ENCODE measurements around the gene STX18. TPM values are rescaled to one million over a fixed set of nuclear protein-coding genes. Genes with fewer than 3 reads are reported as not detected.
"Not testable (repeated sequence)": the region's sequence is repeated elsewhere in the genome, so short reads cannot be mapped to it uniquely, and the experiment has no call there.

The STX18 gene
- total RNA-seq, 4 donors from 2014 or later: 19.2 to 27.4 (median 20.7) TPM

DNA sequence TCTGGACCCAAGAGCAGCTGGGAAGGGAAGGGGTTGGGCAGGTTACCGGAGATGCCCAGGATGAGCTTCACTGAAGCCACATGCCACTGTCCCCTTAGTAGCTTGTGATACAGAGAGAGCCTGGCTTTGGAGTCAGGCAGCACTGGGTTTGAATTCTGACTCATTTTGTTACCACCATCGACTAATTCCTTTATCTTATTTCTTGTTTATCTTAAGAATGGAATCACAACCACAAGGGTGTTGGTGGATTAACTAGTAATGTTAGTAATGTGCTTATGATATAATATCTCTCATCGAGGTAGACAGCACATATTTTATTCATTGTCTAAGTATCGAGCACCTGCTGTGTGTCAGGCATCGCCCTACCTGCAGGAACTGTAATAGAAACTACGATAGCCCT is 17.7 kb upstream of the STX18 start:
- in situ Hi-C loops (cut with MboI; ENCODE audit: low sequenced_read_pairs in 4 of 4): no loop called here
- Histone ChIP-seq H3K4me3 (no peak overlapping the region), H3K4me1 (no peaks in the 10 kb centered on the region), H3K27me3 (no peaks in the 10 kb centered on the region), H3K36me3 (no peaks in the 10 kb centered on the region), H3K27ac (no peak overlapping the region), H3K9me3 (no peaks in the 10 kb centered on the region)
- intact Hi-C loops (cut with DNase I; ENCODE audit: low total_unique reads): no loop called here
- TF ChIP-seq, protein P1, sequence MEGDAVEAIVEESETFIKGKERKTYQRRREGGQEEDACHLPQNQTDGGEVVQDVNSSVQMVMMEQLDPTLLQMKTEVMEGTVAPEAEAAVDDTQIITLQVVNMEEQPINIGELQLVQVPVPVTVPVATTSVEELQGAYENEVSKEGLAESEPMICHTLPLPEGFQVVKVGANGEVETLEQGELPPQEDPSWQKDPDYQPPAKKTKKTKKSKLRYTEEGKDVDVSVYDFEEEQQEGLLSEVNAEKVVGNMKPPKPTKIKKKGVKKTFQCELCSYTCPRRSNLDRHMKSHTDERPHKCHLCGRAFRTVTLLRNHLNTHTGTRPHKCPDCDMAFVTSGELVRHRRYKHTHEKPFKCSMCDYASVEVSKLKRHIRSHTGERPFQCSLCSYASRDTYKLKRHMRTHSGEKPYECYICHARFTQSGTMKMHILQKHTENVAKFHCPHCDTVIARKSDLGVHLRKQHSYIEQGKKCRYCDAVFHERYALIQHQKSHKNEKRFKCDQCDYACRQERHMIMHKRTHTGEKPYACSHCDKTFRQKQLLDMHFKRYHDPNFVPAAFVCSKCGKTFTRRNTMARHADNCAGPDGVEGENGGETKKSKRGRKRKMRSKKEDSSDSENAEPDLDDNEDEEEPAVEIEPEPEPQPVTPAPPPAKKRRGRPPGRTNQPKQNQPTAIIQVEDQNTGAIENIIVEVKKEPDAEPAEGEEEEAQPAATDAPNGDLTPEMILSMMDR (IDR thresholded peaks at IDR 0.05 in 4 of 5, conservative IDR thresholded peaks at IDR 0.05 in 1 of 5): no peak
- no peak for TF ChIP-seq POLR2A (IDR thresholded peaks at IDR 0.05)
- ATAC-seq: no peak
- DNase-seq: no peak

GRCh38 chr4:4558881-4559280 is 17.0 kb upstream of the STX18 start:
- Histone ChIP-seq H3K27me3 (no peaks in the 10 kb centered on the region), H3K4me3 (no peak overlapping the region), H3K4me1 (no peaks in the 10 kb centered on the region), H3K36me3 (no peaks in the 10 kb centered on the region), H3K9me3 (no peaks in the 10 kb centered on the region), H3K27ac (no peak overlapping the region)
- no peak for DNase-seq
- in situ Hi-C loops (cut with MboI; ENCODE audit: low sequenced_read_pairs in 4 of 4): no loop called here
- TF ChIP-seq POLR2A (IDR thresholded peaks at IDR 0.05): no peak
- TF ChIP-seq, protein P1 (IDR thresholded peaks at IDR 0.05 in 4 of 5, conservative IDR thresholded peaks at IDR 0.05 in 1 of 5): no peak
- no peak for ATAC-seq
- intact Hi-C loops (cut with DNase I; ENCODE audit: low total_unique reads): no loop called here

DNA sequence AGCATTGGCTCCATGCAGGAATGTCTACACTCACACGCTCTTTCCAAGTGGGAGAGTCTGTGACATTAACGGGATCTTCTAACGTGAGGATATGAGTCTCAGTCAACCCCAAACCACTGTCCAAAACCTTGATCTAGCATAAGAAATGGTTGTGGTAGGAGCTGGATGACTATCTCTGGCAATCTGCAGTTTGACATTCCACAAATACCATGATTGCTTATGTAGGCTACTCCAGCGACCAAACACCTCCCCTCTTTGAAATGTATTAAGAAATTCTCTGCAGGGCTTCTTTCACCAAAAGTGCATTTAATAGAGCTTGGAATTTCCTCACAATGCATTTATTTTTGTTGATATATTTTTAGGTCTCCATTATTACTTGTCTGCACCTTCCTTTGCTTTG is 14.1 kb upstream of the STX18 start:
- ATAC-seq: no peak
- intact Hi-C loops (cut with DNase I; ENCODE audit: low total_unique reads): no loop called here
- in situ Hi-C loops (cut with MboI; ENCODE audit: low sequenced_read_pairs in 4 of 4): no loop called here

GRCh38 chr4:4554234-4554633 is 12.4 kb upstream of the STX18 start:
- Histone ChIP-seq H3K4me3 (no peak overlapping the region), H3K4me1 (no peaks in the 10 kb centered on the region), H3K36me3 (no peaks in the 10 kb centered on the region), H3K27ac (no peak overlapping the region), H3K9me3 (no peaks in the 10 kb centered on the region), H3K27me3 (no peaks in the 10 kb centered on the region)
- TF ChIP-seq POLR2A (IDR thresholded peaks at IDR 0.05): no peak
- TF ChIP-seq, protein P1 (IDR thresholded peaks at IDR 0.05 in 4 of 5, conservative IDR thresholded peaks at IDR 0.05 in 1 of 5): no peak
- ATAC-seq (no peak), DNase-seq (no peak)
- intact Hi-C loops (cut with DNase I; ENCODE audit: low total_unique reads): no loop called here
- in situ Hi-C loops (cut with MboI; ENCODE audit: low sequenced_read_pairs in 4 of 4): no loop called here

More for the DNA sequence above, 14.1 kb upstream of the STX18 start:
- no peaks in the 10 kb centered on the region for H3K9me3 ChIP-seq
- no peak overlapping the region for H3K4me3 ChIP-seq
- no peak for DNase-seq
- TF ChIP-seq, protein P1 (IDR thresholded peaks at IDR 0.05 in 4 of 5, conservative IDR thresholded peaks at IDR 0.05 in 1 of 5): no peak
- no peak for TF ChIP-seq POLR2A (IDR thresholded peaks at IDR 0.05)
- no peaks in the 10 kb centered on the region for H3K36me3 ChIP-seq
- no peaks in the 10 kb centered on the region for H3K4me1 ChIP-seq
- H3K27ac ChIP-seq: no peak overlapping the region
- no peaks in the 10 kb centered on the region for H3K27me3 ChIP-seq

- H3K36me3 ChIP-seq; H3K27me3 ChIP-seq; intact Hi-C loops (cut with DNase I; ENCODE audit: low total_unique reads); H3K9me3 ChIP-seq; ATAC-seq; H3K27ac ChIP-seq; H3K4me3 ChIP-seq; in situ Hi-C loops (cut with MboI; ENCODE audit: low sequenced_read_pairs in 4 of 4); H3K4me1 ChIP-seq; DNase-seq: not testable (repeated sequence)
Observed at GRCh38 chr4:4552042-4552441, 10.2 kb upstream of the STX18 start.

GRCh38 chr4:4550161-4550560 is 8.3 kb upstream of the STX18 start:
- H3K27me3 ChIP-seq; H3K4me1 ChIP-seq; ATAC-seq; H3K27ac ChIP-seq; in situ Hi-C loops (cut with MboI; ENCODE audit: low sequenced_read_pairs in 4 of 4); DNase-seq; H3K9me3 ChIP-seq; H3K4me3 ChIP-seq; intact Hi-C loops (cut with DNase I; ENCODE audit: low total_unique reads): not testable (repeated sequence)
- peaks cover 0 to 22% of the 10 kb centered on the region in 2 donors for H3K36me3 ChIP-seq
